Prostate gland (tissue), 2 donors: Measurements from ENCODE around the gene GM2A. TPM values are rescaled to one million over a fixed set of nuclear protein-coding genes. Genes with fewer than 3 reads are reported as not detected.
"Not testable (repeated sequence)": the region's sequence is repeated elsewhere in the genome, so short reads cannot be mapped to it uniquely, and the experiment has no call there.

ENCODE experiments used
- DNase-seq: peaks from one replicate; pipeline ENCODE4 v3.0.0-alpha.2; 2019; ENCODE audit warnings: low spot score
- H3K27ac ChIP-seq, 2 donors: fragments of 200-600 bp; sonication (generic); 2 replicates each; pipeline ENCODE4 v1.5.1; 2017 to 2019
- H3K27me3 ChIP-seq: fragments of 200-600 bp; sonication (generic); replicated peaks from 2 replicates; pipeline ENCODE4 v1.5.1; 2019; ENCODE audit not compliant: insufficient read depth
- H3K36me3 ChIP-seq, 2 donors: fragments of 200-600 bp; sonication (generic); 1 replicate in 1 of 2; 2 replicates in 1 of 2; pipeline versions ENCODE4 v1.5.1 to v1.8.1; 2017 to 2019
- H3K4me1 ChIP-seq: fragments of 200-600 bp; sonication (generic); replicated peaks from 2 replicates; pipeline ENCODE4 v1.5.1; 2019
- H3K4me3 ChIP-seq, 2 donors: fragments of 200-600 bp; sonication (generic); 2 replicates each; pipeline ENCODE4 v1.5.1; 2017 to 2019
- H3K9me3 ChIP-seq: fragments of 200-600 bp; sonication (generic); 2 replicates; pipeline ENCODE4 v1.5.1; 2017
- CTCF ChIP-seq, 4 experiments: fragments of 200-600 bp in 2 of 4; fragments of 450-650 bp in 2 of 4; sonication (generic) in 2 of 4; IDR thresholded peaks; 1 replicate in 3 of 4; 2 replicates in 1 of 4; pipeline ENCODE4 v1.5.1; 2016 to 2019; ENCODE audit warnings: antibody characterized with exemption in 4 of 4, mild to moderate bottlenecking in 2 of 4, moderate library complexity in 2 of 4
- POLR2A ChIP-seq: fragments of 450-650 bp; IDR thresholded peaks from one replicate; pipeline ENCODE4 v1.6.1; 2016; ENCODE audit warnings: antibody characterized with exemption, mild to moderate bottlenecking
- POLR2AphosphoS5 ChIP-seq: sonication (generic); formaldehyde crosslinking; IDR thresholded peaks from one replicate; pipeline ENCODE4 v1.6.1; 2017; ENCODE audit warnings: antibody characterized with exemption
- WGBS: methylation state at CpG from one replicate; pipeline ENCODE4 v1.1.5; 2018; 5-methylcytosine and 5-hydroxymethylcytosine counted together
- intact Hi-C: fragments of 100-400 bp; cut with DNase I; formaldehyde crosslinking; loops from one replicate; pipeline ENCODE4 v1.14.2; 2022
- total RNA-seq, 2 donors: library from RNA; depleted of rRNA; stranded (reverse); fragments of >200 nt; gene quantifications; one replicate each; pipeline ENCODE4 v1.1.0, GENCODE V29; 2016

GM2A gene
- total RNA-seq, 2 donors from 2014 or later = 48.9 to 60.0 TPM

GRCh38 chr5:151234476-151235238 lies 18.3 kb upstream of the GM2A start:
- TF ChIP-seq CTCF (IDR thresholded peaks at IDR 0.05) (no peak), POLR2A (no peak), POLR2AphosphoS5 (peak; percentile 73)
- Histone ChIP-seq H3K9me3 (no peaks in the 10 kb centered on the region), H3K36me3 (no peaks in the 10 kb centered on the region), H3K27me3 (no peaks in the 10 kb centered on the region), H3K27ac (peak overlapping the region; percentile 20 to 21), H3K4me3 (no peak overlapping the region), H3K4me1 (peaks cover 4% of the 10 kb centered on the region)
- WGBS = 39% methylated on average over 14 of the region's 17 CpGs
- intact Hi-C loops = loop anchor here (5.0 to 10.0 kb wide), 2 partner anchors 107 to 170 kb away; no protein-coding TSS in a partner anchor
- DNase-seq = peak; percentile 50

DNA sequence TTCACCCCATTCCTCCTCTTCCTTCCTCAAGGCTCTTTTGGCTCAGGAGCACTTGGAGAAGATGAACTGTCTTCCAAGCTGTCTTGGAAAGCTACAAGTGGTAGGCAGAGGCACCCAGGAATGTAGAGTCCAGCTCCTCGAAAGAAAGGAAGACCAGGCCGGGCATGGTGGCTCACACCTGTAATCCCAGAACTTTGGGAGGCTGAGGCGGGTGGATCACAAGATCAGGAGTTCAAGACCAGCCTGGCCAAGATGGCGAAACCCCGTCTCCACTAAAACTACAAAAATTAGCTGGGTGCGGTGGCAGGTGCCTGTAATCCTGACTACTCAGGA lies 17.8 kb upstream of the GM2A start:
- WGBS = 93% methylated on average over 6 of the region's 6 CpGs
- H3K36me3 ChIP-seq, H3K4me3 ChIP-seq, DNase-seq, H3K9me3 ChIP-seq, H3K4me1 ChIP-seq, H3K27me3 ChIP-seq: not testable (repeated sequence)
- peak overlapping the region in 1 of 2 donors; percentile 21 for H3K27ac ChIP-seq
- intact Hi-C loops = loop anchor here (5.0 to 10.0 kb wide), 2 partner anchors 108 to 170 kb away; no protein-coding TSS in a partner anchor

GRCh38 chr5:151236888-151237287 lies 16.1 kb upstream of the GM2A start:
- peaks cover 4% of the 10 kb centered on the region for H3K4me1 ChIP-seq
- H3K27me3 ChIP-seq = no peaks in the 10 kb centered on the region
- DNase-seq = no peak
- intact Hi-C loops = loop anchor here (5.0 to 10.0 kb wide), 2 partner anchors 110 to 172 kb away; no protein-coding TSS in a partner anchor
- H3K27ac ChIP-seq = no peak overlapping the region
- H3K9me3 ChIP-seq = no peaks in the 10 kb centered on the region
- TF ChIP-seq POLR2AphosphoS5 (no peak), CTCF (IDR thresholded peaks at IDR 0.05) (no peak), POLR2A (no peak)
- H3K36me3 ChIP-seq = no peaks in the 10 kb centered on the region
- no peak overlapping the region for H3K4me3 ChIP-seq
- 76% methylated on average over 1 of the region's 1 CpG for WGBS

- Histone ChIP-seq H3K4me1 (peaks cover 4% of the 10 kb centered on the region), H3K27me3 (no peaks in the 10 kb centered on the region), H3K27ac (no peak overlapping the region), H3K36me3 (no peaks in the 10 kb centered on the region), H3K4me3 (no peak overlapping the region), H3K9me3 (no peaks in the 10 kb centered on the region)
- DNase-seq = no peak
- TF ChIP-seq CTCF (IDR thresholded peaks at IDR 0.05) (no peak), POLR2AphosphoS5 (no peak), POLR2A (no peak)
- intact Hi-C loops = loop anchor here (5.0 to 10.0 kb wide), 2 partner anchors 110 to 173 kb away; no protein-coding TSS in a partner anchor
- WGBS = 83% methylated on average over 7 of the region's 7 CpGs
These were observed 15.3 kb upstream of the GM2A start for GRCh38 chr5:151237685-151238084.

- WGBS = 46% methylated on average over 14 of the region's 14 CpGs
- intact Hi-C loops = loop anchor here (5.0 to 10.0 kb wide), 2 partner anchors 111 to 174 kb away; no protein-coding TSS in a partner anchor
These were observed 14.7 kb upstream of the GM2A start for GRCh38 chr5:151238303-151238741.

More at GRCh38 chr5:151238303-151238741, 14.7 kb upstream of the GM2A start:
- H3K27me3 ChIP-seq = no peaks in the 10 kb centered on the region
- peaks cover 4% of the 10 kb centered on the region for H3K4me1 ChIP-seq
- no peaks in the 10 kb centered on the region for H3K36me3 ChIP-seq
- H3K4me3 ChIP-seq = no peak overlapping the region
- no peak overlapping the region for H3K27ac ChIP-seq
- no peaks in the 10 kb centered on the region for H3K9me3 ChIP-seq
- TF ChIP-seq CTCF (IDR thresholded peaks at IDR 0.05) = no peak
- no peak for TF ChIP-seq POLR2AphosphoS5
- no peak for TF ChIP-seq POLR2A
- DNase-seq = no peak
